GM21526 (cell line): Measurements from ENCODE around the gene YIPF4.
"Not testable (repeated sequence)": the region's sequence is repeated elsewhere in the genome, so short reads cannot be mapped to it uniquely, and the experiment has no call there.

ENCODE experiments used
- ATAC-seq: cut with Tn5 transposase; IDR thresholded peaks from one replicate; pipeline ENCODE4 v1.9.1; 2021; ENCODE audit warnings: moderate library complexity; ENCODE audit not compliant: unreplicated experiment, low FRiP score

YIPF4 gene

GRCh38 chr2:32363597-32363996, 85.9 kb downstream of the YIPF4 start:
- no peak for ATAC-seq

GRCh38 chr2:32364290-32364689, 86.6 kb downstream of the YIPF4 start:
- ATAC-seq = not testable (repeated sequence)

- ATAC-seq = not testable (repeated sequence)
Measured at GRCh38 chr2:32365679-32366078, 88.0 kb downstream of the YIPF4 start.
